Right atrium auricular region (tissue), 2 donors: ENCODE results near the gene GDPD4. TPM values are rescaled to one million over a fixed set of nuclear protein-coding genes. Genes with fewer than 3 reads are reported as not detected.

Experiments
- DNase-seq: peaks from one replicate; pipeline ENCODE4 v3.0.0-alpha.2; 2019; ENCODE audit warnings: low spot score
- H3K27ac ChIP-seq, 2 donors: fragments of 200-600 bp; sonication (generic); 1 replicate in 1 of 2; 2 replicates in 1 of 2; pipeline ENCODE4 v1.5.1; 2016 to 2019
- H3K27me3 ChIP-seq, 2 donors: fragments of 200-600 bp; sonication (generic); one replicate each; pipeline versions ENCODE4 v1.5.1 to v1.6.0; 2017 to 2019
- H3K36me3 ChIP-seq: fragments of 200-600 bp; sonication (generic); one replicate; pipeline ENCODE4 v1.5.1; 2016
- H3K4me1 ChIP-seq, 2 donors: fragments of 200-600 bp; sonication (generic); one replicate each; pipeline versions ENCODE4 v1.5.1 to v1.6.0; 2017 to 2019
- H3K4me3 ChIP-seq, 2 donors: fragments of 200-600 bp; sonication (generic); 1 replicate in 1 of 2; 2 replicates in 1 of 2; pipeline ENCODE4 v1.5.1; 2017 to 2019; ENCODE audit warnings: mild to moderate bottlenecking in 1 of 2, moderate library complexity in 1 of 2
- H3K9me3 ChIP-seq, 2 donors: fragments of 200-600 bp; sonication (generic); one replicate each; pipeline ENCODE4 v1.5.1; 2019
- CTCF ChIP-seq, 2 donors: fragments of 200-600 bp; sonication (generic); IDR thresholded peaks; one replicate each; pipeline ENCODE4 v1.5.1; 2019; ENCODE audit warnings: antibody characterized with exemption in 2 of 2
- total RNA-seq, 2 donors: library from RNA; depleted of rRNA; stranded (reverse); fragments of >200 nt; gene quantifications; one replicate each; pipeline ENCODE4 v1.1.0, GENCODE V29; 2016

GDPD4 gene
- total RNA-seq, 2 donors from 2014 or later, result not detected

GRCh38 chr11:77294040-77294439, 7.4 kb downstream of the GDPD4 start:
- no peaks in the 10 kb centered on the region for H3K9me3 ChIP-seq
- TF ChIP-seq CTCF (IDR thresholded peaks at IDR 0.05), result no peak
- H3K36me3 ChIP-seq, result no peaks in the 10 kb centered on the region
- no peaks in the 10 kb centered on the region for H3K4me1 ChIP-seq
- DNase-seq, result no peak
- H3K4me3 ChIP-seq, result no peak overlapping the region
- no peak overlapping the region for H3K27ac ChIP-seq
- no peaks in the 10 kb centered on the region for H3K27me3 ChIP-seq

GRCh38 chr11:77289737-77290136, 11.7 kb downstream of the GDPD4 start:
- Histone ChIP-seq H3K4me1 (no peaks in the 10 kb centered on the region), H3K27me3 (no peaks in the 10 kb centered on the region), H3K36me3 (no peaks in the 10 kb centered on the region), H3K9me3 (no peaks in the 10 kb centered on the region), H3K4me3 (no peak overlapping the region), H3K27ac (no peak overlapping the region)
- DNase-seq, result no peak
- no peak for TF ChIP-seq CTCF (IDR thresholded peaks at IDR 0.05)

GRCh38 chr11:77287615-77288273, 13.7 kb downstream of the GDPD4 start:
- H3K4me3 ChIP-seq, result no peak overlapping the region
- no peak for DNase-seq
- no peaks in the 10 kb centered on the region for H3K9me3 ChIP-seq
- TF ChIP-seq CTCF (IDR thresholded peaks at IDR 0.05), result no peak
- H3K36me3 ChIP-seq, result no peaks in the 10 kb centered on the region
- H3K27me3 ChIP-seq, result no peaks in the 10 kb centered on the region
- H3K27ac ChIP-seq, result no peak overlapping the region
- H3K4me1 ChIP-seq, result no peaks in the 10 kb centered on the region

GRCh38 chr11:77287136-77287535, 14.3 kb downstream of the GDPD4 start:
- no peaks in the 10 kb centered on the region for H3K36me3 ChIP-seq
- H3K4me3 ChIP-seq, result no peak overlapping the region
- no peak for TF ChIP-seq CTCF (IDR thresholded peaks at IDR 0.05)

GRCh38 chr11:77284476-77285468, 16.7 kb downstream of the GDPD4 start:
- H3K27ac ChIP-seq, result no peak overlapping the region
- DNase-seq, result no peak
- H3K9me3 ChIP-seq, result peaks cover 0 to 10% of the 10 kb centered on the region in 2 donors
- no peaks in the 10 kb centered on the region for H3K4me1 ChIP-seq
- no peaks in the 10 kb centered on the region for H3K36me3 ChIP-seq
- H3K4me3 ChIP-seq, result no peak overlapping the region
- no peak for TF ChIP-seq CTCF (IDR thresholded peaks at IDR 0.05)
- H3K27me3 ChIP-seq, result no peaks in the 10 kb centered on the region

More at GRCh38 chr11:77287136-77287535, 14.3 kb downstream of the GDPD4 start:
- Histone ChIP-seq H3K27me3 (no peaks in the 10 kb centered on the region), H3K27ac (no peak overlapping the region), H3K9me3 (no peaks in the 10 kb centered on the region), H3K4me1 (no peaks in the 10 kb centered on the region)
- DNase-seq, result no peak
